Measurements from ENCODE around the gene ADAD1.

DNA sequence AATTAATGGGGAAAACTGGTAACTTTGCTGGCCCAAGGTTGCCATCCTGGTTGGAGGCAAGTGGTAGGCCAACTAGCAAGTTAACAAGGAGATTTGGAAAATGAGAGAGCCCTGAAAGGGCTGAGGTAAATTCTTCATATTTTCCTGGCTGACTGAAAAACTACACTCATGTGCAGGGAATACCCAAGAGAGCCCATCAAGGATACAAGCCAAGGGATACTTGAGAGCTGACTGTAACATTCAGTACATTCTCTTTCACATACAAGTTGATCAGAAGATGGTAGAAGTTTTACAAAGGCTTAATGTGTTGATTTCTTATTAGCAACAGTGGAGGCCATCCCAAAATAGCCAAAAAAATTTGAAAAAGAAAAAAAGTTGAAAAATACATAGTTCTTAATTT, 44.4 kb downstream of the ADAD1 start:
- TF ChIP-seq POLR2A (IDR thresholded peaks at IDR 0.05): no peak
- TF ChIP-seq, protein P1, sequence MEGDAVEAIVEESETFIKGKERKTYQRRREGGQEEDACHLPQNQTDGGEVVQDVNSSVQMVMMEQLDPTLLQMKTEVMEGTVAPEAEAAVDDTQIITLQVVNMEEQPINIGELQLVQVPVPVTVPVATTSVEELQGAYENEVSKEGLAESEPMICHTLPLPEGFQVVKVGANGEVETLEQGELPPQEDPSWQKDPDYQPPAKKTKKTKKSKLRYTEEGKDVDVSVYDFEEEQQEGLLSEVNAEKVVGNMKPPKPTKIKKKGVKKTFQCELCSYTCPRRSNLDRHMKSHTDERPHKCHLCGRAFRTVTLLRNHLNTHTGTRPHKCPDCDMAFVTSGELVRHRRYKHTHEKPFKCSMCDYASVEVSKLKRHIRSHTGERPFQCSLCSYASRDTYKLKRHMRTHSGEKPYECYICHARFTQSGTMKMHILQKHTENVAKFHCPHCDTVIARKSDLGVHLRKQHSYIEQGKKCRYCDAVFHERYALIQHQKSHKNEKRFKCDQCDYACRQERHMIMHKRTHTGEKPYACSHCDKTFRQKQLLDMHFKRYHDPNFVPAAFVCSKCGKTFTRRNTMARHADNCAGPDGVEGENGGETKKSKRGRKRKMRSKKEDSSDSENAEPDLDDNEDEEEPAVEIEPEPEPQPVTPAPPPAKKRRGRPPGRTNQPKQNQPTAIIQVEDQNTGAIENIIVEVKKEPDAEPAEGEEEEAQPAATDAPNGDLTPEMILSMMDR (IDR thresholded peaks at IDR 0.05): no peak

All from stomach (tissue), 4 donors.